Transverse colon (tissue), 4 donors: ENCODE results near the gene PLCB2.

Experiments used
- EP300 ChIP-seq: sonication (generic); formaldehyde crosslinking; IDR thresholded peaks from one replicate; pipeline ENCODE4 v1.6.1; 2017; ENCODE audit warnings: antibody characterized with exemption, low read depth
- POLR2A ChIP-seq: fragments of 450-650 bp; IDR thresholded peaks from one replicate; pipeline ENCODE4 v1.6.1; 2016; ENCODE audit warnings: antibody characterized with exemption, mild to moderate bottlenecking, moderate library complexity
- POLR2AphosphoS5 ChIP-seq, 3 donors: sonication (generic); formaldehyde crosslinking; IDR thresholded peaks; one replicate each; pipeline ENCODE4 v1.6.1; 2016; ENCODE audit warnings: antibody characterized with exemption in 3 of 3
- TF ChIP-seq, protein P1 (sequence below), 5 experiments: fragments of 200-600 bp in 3 of 5; fragments of 450-650 bp in 2 of 5; sonication (generic) in 3 of 5; IDR thresholded peaks; 1 replicate in 2 of 5; 2 replicates in 3 of 5; pipeline ENCODE4 v1.5.1; 2016 to 2017; ENCODE audit warnings: antibody characterized with exemption in 5 of 5, inconsistent platforms in 3 of 5, mild to moderate bottlenecking in 2 of 5, moderate library complexity in 1 of 5

- TF ChIP-seq POLR2A (no peak), POLR2AphosphoS5 (IDR thresholded peaks at IDR 0.05) (no peak), EP300 (no peak)
- TF ChIP-seq, protein P1, sequence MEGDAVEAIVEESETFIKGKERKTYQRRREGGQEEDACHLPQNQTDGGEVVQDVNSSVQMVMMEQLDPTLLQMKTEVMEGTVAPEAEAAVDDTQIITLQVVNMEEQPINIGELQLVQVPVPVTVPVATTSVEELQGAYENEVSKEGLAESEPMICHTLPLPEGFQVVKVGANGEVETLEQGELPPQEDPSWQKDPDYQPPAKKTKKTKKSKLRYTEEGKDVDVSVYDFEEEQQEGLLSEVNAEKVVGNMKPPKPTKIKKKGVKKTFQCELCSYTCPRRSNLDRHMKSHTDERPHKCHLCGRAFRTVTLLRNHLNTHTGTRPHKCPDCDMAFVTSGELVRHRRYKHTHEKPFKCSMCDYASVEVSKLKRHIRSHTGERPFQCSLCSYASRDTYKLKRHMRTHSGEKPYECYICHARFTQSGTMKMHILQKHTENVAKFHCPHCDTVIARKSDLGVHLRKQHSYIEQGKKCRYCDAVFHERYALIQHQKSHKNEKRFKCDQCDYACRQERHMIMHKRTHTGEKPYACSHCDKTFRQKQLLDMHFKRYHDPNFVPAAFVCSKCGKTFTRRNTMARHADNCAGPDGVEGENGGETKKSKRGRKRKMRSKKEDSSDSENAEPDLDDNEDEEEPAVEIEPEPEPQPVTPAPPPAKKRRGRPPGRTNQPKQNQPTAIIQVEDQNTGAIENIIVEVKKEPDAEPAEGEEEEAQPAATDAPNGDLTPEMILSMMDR (IDR thresholded peaks at IDR 0.05): no peak
Measured at GRCh38 chr15:40301467-40302179, 6.1 kb downstream of the PLCB2 start.
